MM.1S (cell line): ENCODE measurements around the gene LMO1.

Experiments
- CTCF ChIP-seq: fragments of 300-600 bp; sonication (generic); IDR thresholded peaks from 2 replicates; pipeline ENCODE4 v1.5.1; 2016; ENCODE audit warnings: antibody characterized with exemption, low read length, mixed read lengths
- EZH2 ChIP-seq: fragments of 300-600 bp; sonication (generic); optimal IDR thresholded peaks from 2 replicates; pipeline ENCODE3; 2017; ENCODE audit warnings: low read depth, mild to moderate bottlenecking, antibody characterized with exemption, low read length, mixed read lengths
- EZH2phosphoT487 ChIP-seq: fragments of 300-600 bp; sonication (generic); IDR thresholded peaks from 2 replicates; pipeline ENCODE4 v1.6.1; 2018; ENCODE audit warnings: antibody characterized with exemption, low read length

GRCh38 chr11:8265681-8266241 lies 2.1 kb upstream of the LMO1 start:
- TF ChIP-seq CTCF = peak; percentile 17; the same call in 1 of the 2 replicates
- TF ChIP-seq EZH2 = no peak
- no peak for TF ChIP-seq EZH2phosphoT487
